HEK293T (cell line): Measurements from ENCODE around the gene IL22RA1.

Experiments used
- CTCF ChIA-PET: fragments of 350-600 bp; formaldehyde crosslinking; extraction: SDS; loops from one replicate; lab custom pipeline; 2021; ENCODE audit warnings: antibody characterized with exemption, inconsistent platforms; lab: Yijun Ruan, JAX
- POLR2A ChIA-PET: fragments of 350-600 bp; formaldehyde crosslinking; extraction: SDS; loops from one replicate; lab custom pipeline; 2020; ENCODE audit warnings: antibody characterized with exemption, inconsistent platforms; lab: Yijun Ruan, JAX
- DNase-seq: peaks from one replicate; pipeline ENCODE4 v3.0.0; 2012; ENCODE audit warnings: mixed read lengths; ENCODE audit errors: extremely low spot score
- ARNT ChIP-seq: fragments of 450-650 bp; IDR thresholded peaks from 2 replicates; pipeline ENCODE4 v1.6.1; 2017; ENCODE audit warnings: mild to moderate bottlenecking
- BHLHE40 ChIP-seq: fragments of 450-650 bp; IDR thresholded peaks from 2 replicates; pipeline ENCODE4 v1.6.1; 2016; ENCODE audit warnings: mild to moderate bottlenecking, moderate library complexity, borderline replicate concordance
- CTBP1 ChIP-seq: fragments of 450-650 bp; IDR thresholded peaks from 2 replicates; pipeline ENCODE4 v1.6.1; 2016; ENCODE audit warnings: borderline replicate concordance
- ELF4 ChIP-seq: fragments of 450-650 bp; IDR thresholded peaks from 2 replicates; pipeline ENCODE4 v1.6.1; 2017; ENCODE audit warnings: antibody characterized with exemption
- FOXA1 ChIP-seq: fragments of 450-650 bp; IDR thresholded peaks from 2 replicates; pipeline ENCODE4 v1.6.1; 2016; ENCODE audit warnings: mild to moderate bottlenecking
- FOXK2 ChIP-seq: fragments of 450-650 bp; IDR thresholded peaks from 2 replicates; pipeline ENCODE4 v1.6.1; 2016; ENCODE audit warnings: mild to moderate bottlenecking
- FOXM1 ChIP-seq: fragments of 450-650 bp; IDR thresholded peaks from 2 replicates; pipeline ENCODE4 v1.6.1; 2017; ENCODE audit warnings: mild to moderate bottlenecking, borderline replicate concordance
- HDGF ChIP-seq: fragments of 450-650 bp; IDR thresholded peaks from 2 replicates; pipeline ENCODE4 v1.6.1; 2017; ENCODE audit warnings: antibody characterized with exemption, borderline replicate concordance
- L3MBTL2 ChIP-seq: fragments of 450-650 bp; conservative IDR thresholded peaks from 2 replicates; pipeline ENCODE4 v1.6.1; 2016; ENCODE audit warnings: mild to moderate bottlenecking
- LEF1 ChIP-seq: fragments of 450-650 bp; IDR thresholded peaks from 2 replicates; pipeline ENCODE4 v1.6.1; 2017; ENCODE audit warnings: mild to moderate bottlenecking, borderline replicate concordance
- NFRKB ChIP-seq: fragments of 450-650 bp; IDR thresholded peaks from 2 replicates; pipeline ENCODE4 v1.6.1; 2016; ENCODE audit warnings: mild to moderate bottlenecking, moderate library complexity
- SP1 ChIP-seq: fragments of 450-650 bp; IDR thresholded peaks from 2 replicates; pipeline ENCODE4 v1.6.1; 2017
- SUZ12 ChIP-seq: fragments of 450-650 bp; IDR thresholded peaks from 2 replicates; pipeline ENCODE4 v1.6.1; 2016; ENCODE audit warnings: mild to moderate bottlenecking
- TARDBP ChIP-seq: fragments of 450-650 bp; IDR thresholded peaks from 2 replicates; pipeline ENCODE4 v1.6.1; 2016
- ZNF384 ChIP-seq: fragments of 450-650 bp; IDR thresholded peaks from 2 replicates; pipeline ENCODE4 v1.6.1; 2016
- TF ChIP-seq, protein P1 (sequence below): fragments of 450-650 bp; IDR thresholded peaks from 2 replicates; pipeline ENCODE4 v1.6.1; 2016

The IL22RA1 gene

DNA sequence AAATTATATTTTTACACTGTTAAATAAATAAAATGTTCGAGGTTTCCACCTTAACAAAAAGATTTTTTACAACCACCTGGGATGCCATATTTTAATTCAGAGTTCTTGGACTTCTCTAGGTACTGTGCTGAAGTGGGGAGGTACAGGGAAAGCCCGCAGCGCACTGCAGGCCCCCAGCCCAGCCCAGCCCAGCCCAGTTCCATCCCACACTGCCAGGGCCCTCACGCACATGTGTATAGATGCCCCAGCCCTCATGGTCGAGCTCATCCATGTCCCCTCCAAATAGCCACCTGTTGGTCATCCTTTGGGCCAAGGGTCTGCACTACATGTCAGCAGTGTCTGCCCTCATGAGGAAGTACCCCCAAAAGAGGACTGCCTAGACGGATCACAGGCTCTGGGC is 19.3 kb downstream of the IL22RA1 start:
- TF ChIP-seq SUZ12 (no peak), LEF1 (no peak)
- POLR2A ChIA-PET: no interaction called here
- CTCF ChIA-PET: no interaction called here
- no peak for DNase-seq

DNA sequence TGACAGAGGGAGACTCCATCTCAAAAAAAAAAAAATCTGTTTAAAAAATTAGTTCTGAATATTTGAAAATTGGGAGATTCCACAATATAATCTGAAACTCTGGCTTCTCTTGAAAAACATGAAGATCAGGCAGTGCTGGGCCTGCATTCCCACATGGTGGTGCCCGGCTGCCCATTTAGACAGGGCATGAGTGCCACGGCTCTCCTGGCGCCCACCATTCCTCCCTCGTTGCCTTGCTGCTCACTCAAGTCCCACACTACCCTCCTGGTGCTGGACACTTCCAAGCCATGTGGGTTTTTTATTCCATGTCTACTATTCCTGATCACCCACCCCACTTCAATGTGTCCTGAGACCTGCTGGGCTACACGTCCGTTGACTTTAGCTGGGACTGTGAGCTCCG is 20.2 kb downstream of the IL22RA1 start:
- TF ChIP-seq ZNF384: no peak
- no peak for TF ChIP-seq FOXA1
- no peak for TF ChIP-seq BHLHE40
- TF ChIP-seq LEF1: no peak
- TF ChIP-seq ELF4: no peak
- TF ChIP-seq NFRKB: no peak
- no peak for TF ChIP-seq SP1
- no peak for TF ChIP-seq L3MBTL2
- no peak for TF ChIP-seq HDGF
- no peak for TF ChIP-seq SUZ12
- CTCF ChIA-PET: no interaction called here
- DNase-seq: no peak
- POLR2A ChIA-PET: interaction anchor here (1.2 kb wide), 1 partner anchor 20 kb away, joined by 3 read pairs; no protein-coding TSS in a partner anchor

DNA sequence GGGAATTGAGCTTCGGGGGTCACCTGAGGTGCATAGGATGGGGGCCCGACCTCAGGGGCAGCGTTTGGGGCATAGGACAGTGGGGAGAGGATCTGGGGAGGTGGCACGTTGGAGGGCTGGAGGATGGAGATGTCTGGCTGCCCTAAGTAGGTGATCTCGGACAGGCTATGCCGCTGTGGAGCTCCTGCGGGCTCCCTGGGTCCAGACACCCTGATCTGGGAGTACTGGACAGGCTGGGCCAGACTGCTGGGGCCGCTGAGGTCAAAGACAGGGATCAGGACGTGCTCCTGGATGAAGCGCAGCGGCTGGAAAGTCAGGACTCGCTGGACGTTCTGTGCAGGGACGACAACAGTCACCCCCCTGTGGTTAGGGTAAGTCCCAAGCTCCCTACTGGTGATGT is 21.5 kb downstream of the IL22RA1 start:
- DNase-seq: no peak
- no peak for TF ChIP-seq NFRKB
- no peak for TF ChIP-seq TARDBP
- no peak for TF ChIP-seq ZNF384
- TF ChIP-seq SP1: no peak
- no peak for TF ChIP-seq CTBP1
- TF ChIP-seq FOXM1: no peak
- TF ChIP-seq BHLHE40: no peak
- no peak for TF ChIP-seq ELF4
- TF ChIP-seq HDGF: no peak
- TF ChIP-seq FOXA1: no peak
- TF ChIP-seq ARNT: no peak
- POLR2A ChIA-PET: interaction anchor here (0.6 kb wide), 1 partner anchor 16 kb away, joined by 3 read pairs; no protein-coding TSS in a partner anchor
- CTCF ChIA-PET: no interaction called here

DNA sequence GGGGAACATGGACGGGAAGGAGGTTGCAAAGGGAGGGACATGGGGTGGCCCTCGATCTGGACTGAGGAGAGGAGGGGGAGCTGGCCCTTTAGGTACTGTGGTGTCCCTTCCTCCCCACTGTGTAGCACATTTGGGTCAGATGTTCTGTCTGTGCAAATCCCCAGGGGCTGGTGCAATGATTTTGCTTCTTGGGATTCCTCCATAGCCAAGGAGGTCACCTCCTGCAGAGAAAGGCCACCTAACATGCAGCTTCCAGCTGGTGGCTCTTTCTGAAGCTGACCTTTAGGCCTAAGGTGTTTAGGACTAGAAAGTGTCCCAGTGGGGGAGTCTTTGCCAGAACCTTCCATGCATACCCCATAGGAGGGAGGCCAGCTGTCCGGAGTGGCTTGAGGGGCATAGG is 22.0 kb downstream of the IL22RA1 start:
- ChIA-PET CTCF (no interaction called here), POLR2A (interaction anchor here (0.6 kb wide), 1 partner anchor 16 kb away, joined by 3 read pairs; no protein-coding TSS in a partner anchor)
- no peak for TF ChIP-seq TARDBP
- TF ChIP-seq FOXK2: no peak
- no peak for TF ChIP-seq LEF1
- TF ChIP-seq ARNT: no peak
- no peak for TF ChIP-seq FOXA1
- TF ChIP-seq ZNF384: no peak
- no peak for TF ChIP-seq SUZ12
- no peak for TF ChIP-seq SP1
- no peak for DNase-seq

DNA sequence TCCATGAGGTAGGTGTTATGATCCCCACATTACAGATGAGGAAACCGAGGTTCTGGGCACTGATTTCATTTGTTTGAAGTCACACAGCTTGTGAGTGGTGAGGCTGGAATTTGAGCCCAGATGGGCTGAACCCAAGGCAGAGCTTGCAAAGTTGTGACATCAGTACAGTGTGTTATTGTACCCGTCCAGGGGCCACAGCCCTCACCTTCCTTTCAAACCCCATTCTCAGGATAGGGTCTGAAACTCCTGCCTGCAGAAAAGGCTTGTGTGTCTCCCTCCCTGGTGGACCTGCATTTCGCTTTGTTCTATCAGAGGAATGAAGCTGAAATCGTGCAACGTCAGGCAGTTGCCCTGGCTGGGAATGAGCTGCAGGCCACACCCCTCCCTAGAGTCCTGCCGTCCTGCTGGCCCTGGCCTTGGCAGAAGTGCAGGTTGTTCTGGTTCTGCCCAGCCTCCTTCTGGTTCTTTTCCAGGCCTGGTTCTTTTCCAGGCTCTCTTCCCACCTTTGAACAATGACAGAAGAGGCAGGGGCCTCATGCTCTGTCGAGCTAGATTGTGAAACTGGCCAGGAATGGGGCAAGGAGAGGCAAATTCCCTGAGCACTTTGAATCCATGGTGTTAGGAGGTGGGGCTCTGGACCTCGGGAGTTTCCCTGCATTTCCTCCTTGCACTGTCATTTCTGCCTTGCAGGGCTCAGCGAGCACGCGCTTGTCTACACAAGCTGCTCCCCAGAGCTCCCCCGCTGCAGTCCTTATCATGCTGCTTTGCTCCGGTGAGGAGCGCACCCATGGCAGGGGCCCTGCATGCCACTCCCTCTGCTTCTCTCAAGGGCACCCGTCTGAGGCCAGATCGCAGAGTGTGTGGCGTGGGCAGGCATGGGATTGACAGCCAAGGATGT is 22.8 kb downstream of the IL22RA1 start:
- TF ChIP-seq ARNT (no peak), NFRKB (no peak)
- TF ChIP-seq, protein P1, sequence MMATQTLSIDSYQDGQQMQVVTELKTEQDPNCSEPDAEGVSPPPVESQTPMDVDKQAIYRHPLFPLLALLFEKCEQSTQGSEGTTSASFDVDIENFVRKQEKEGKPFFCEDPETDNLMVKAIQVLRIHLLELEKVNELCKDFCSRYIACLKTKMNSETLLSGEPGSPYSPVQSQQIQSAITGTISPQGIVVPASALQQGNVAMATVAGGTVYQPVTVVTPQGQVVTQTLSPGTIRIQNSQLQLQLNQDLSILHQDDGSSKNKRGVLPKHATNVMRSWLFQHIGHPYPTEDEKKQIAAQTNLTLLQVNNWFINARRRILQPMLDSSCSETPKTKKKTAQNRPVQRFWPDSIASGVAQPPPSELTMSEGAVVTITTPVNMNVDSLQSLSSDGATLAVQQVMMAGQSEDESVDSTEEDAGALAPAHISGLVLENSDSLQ: no peak
- ChIA-PET CTCF (no interaction called here), POLR2A (no interaction called here)
- no peak for DNase-seq

DNA sequence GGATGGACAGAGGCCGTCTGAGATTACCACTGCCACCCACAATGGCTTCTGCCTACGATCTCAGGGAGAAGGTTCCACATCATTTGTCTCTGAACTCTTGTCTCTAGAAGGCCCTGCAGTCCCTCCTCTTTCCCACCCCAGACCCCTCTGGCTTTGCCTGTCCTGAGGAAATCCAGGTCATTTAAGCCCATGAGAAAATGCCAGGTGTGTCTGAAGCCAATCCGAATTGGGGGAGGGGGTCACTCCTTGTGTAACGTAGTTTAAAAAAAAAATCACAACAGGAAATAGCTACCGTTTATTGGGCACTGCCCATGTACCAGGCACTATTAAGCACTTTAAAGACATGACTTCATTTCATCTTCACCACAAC is 23.5 kb downstream of the IL22RA1 start:
- POLR2A ChIA-PET: no interaction called here
- no peak for DNase-seq
- CTCF ChIA-PET: no interaction called here
- no peak for TF ChIP-seq NFRKB
- TF ChIP-seq, protein P1: no peak
- TF ChIP-seq CTBP1: no peak
- no peak for TF ChIP-seq ELF4
- no peak for TF ChIP-seq ARNT
- TF ChIP-seq FOXA1: no peak
- TF ChIP-seq TARDBP: no peak
- TF ChIP-seq FOXK2: no peak
- no peak for TF ChIP-seq HDGF
- TF ChIP-seq FOXM1: no peak
- TF ChIP-seq ZNF384: no peak
- TF ChIP-seq SUZ12: no peak
- no peak for TF ChIP-seq BHLHE40
- TF ChIP-seq L3MBTL2: no peak
- no peak for TF ChIP-seq SP1
- TF ChIP-seq LEF1: no peak
